Measurements from ENCODE around the gene TARBP2. TPM values are rescaled to one million over a fixed set of nuclear protein-coding genes. Genes with fewer than 3 reads are reported as not detected.

Gene TARBP2
- polyA plus RNA-seq, 3 donors = 54.5 to 62.3 (median 58.0) TPM

DNA sequence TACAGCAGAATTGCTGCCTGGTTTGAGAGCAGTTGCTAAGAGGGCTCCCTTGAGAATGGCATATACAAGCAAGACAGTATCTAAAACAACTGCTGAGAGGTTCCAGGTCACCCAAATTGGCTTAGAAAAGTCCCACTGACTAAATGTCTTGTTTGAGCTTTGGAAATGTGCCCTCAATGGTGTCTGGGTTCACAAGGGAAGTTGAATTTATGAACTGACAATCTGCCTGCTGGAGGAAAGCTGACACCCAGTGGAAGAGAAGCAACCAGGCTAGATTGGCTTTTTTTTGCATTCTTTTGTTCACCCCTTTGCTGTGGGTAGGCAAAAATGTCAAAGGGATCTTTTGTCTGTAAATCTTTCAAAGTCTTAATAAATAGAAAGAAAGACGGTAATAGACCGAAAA, 50.8 kb downstream of the TARBP2 start:
- no peak for DNase-seq

DNA sequence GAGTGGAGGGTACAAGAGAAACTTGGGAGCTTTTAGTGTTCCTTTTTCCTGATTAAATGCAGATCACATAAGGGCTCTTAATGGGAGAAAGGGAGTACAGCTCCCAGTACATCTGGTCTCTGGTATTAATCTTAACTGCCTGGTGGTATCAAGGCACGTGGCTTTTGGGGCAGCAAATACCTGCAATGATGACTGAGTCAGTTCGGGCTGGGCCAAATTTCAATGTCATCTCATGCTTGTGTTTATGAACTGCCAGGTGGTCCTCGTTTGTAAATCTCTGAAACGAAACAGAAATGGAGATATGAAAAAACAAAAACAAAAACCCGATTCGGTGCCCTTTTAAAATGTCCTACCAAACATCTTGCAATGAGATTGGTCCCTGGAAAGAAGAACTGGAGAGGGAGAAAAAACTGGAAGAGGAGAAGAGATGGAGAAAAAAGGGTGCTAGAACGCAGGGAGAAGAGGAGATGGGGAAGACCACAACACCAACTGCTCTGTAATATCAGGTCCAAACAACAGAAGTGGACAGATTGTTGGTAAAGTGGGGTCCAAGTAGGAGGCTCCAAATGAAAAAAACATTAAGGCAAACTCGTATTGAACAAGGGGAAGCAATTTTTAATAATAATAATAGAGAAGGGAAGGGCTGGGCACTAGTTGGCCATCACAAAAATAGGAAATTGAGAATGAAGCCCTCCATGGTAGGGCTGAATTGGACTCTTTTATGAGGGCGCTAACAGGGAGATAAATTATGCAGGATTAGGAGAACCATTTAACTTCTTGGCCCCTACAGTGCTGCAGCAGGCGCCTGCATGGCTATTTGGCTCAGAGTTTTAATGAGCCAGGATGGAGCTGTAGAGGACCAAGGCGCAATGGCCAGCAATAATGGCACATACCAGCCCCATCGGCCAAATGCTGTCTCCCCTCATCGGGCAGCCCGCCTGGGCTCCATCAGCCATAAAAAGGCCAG, 51.6 kb downstream of the TARBP2 start:
- DNase-seq = no peak

Other genes with a start within 250 kb of the TARBP2 start
- gene ESPL1, start 233.0 kb upstream of the TARBP2 start, polyA plus RNA-seq (ENCODE audit: insufficient read length in 3 of 3) = 10 to 100 TPM; 11.6 to 16.0 (median 14.3) TPM
- gene PFDN5, start 205.7 kb upstream of the TARBP2 start, polyA plus RNA-seq (ENCODE audit: insufficient read length in 3 of 3) = 100 to 1,000 TPM; 564 to 760 (median 671) TPM
- 10 to 100 TPM; 59.5 to 62.9 (median 62.2) TPM for gene MYG1, start 201.6 kb upstream of the TARBP2 start, polyA plus RNA-seq (ENCODE audit: insufficient read length in 3 of 3)
- 10 to 100 TPM; 85.1 to 93.6 (median 86.9) TPM for gene AAAS, start 179.7 kb upstream of the TARBP2 start, polyA plus RNA-seq (ENCODE audit: insufficient read length in 3 of 3)
- under 1 TPM in 2 of 3 donors, not detected in 1; 0.10 to 0.43 TPM for gene SP7, start 164.9 kb upstream of the TARBP2 start, polyA plus RNA-seq (ENCODE audit: insufficient read length in 3 of 3)
- gene SP1, start 121.1 kb upstream of the TARBP2 start, polyA plus RNA-seq (ENCODE audit: insufficient read length in 3 of 3) = 10 to 100 TPM; 69.3 to 90.7 (median 86.1) TPM
- gene AMHR2, start 77.4 kb upstream of the TARBP2 start, polyA plus RNA-seq (ENCODE audit: insufficient read length in 3 of 3) = under 1 TPM; 0.24 to 0.48 (median 0.27) TPM
- 100 to 1,000 TPM; 172 to 193 (median 185) TPM for gene PRR13, start 59.5 kb upstream of the TARBP2 start, polyA plus RNA-seq (ENCODE audit: insufficient read length in 3 of 3)
- 1,000 to 10,000 TPM; 1,070 to 1,171 (median 1,081) TPM for gene PCBP2, start 49.2 kb upstream of the TARBP2 start, polyA plus RNA-seq (ENCODE audit: insufficient read length in 3 of 3)
- 10 to 100 TPM; 22.9 to 40.1 (median 36.9) TPM for gene MAP3K12, start 1.8 kb upstream of the TARBP2 start, polyA plus RNA-seq (ENCODE audit: insufficient read length in 3 of 3)
- gene NPFF, start 6.2 kb downstream of the TARBP2 start, polyA plus RNA-seq (ENCODE audit: insufficient read length in 3 of 3) = 1 to 10 TPM in 1 of 3 donors, under 1 TPM in 2; 0.70 to 1.1 (median 0.93) TPM
- 10 to 100 TPM; 37.9 to 49.9 (median 47.4) TPM for gene ATF7, start 125.1 kb downstream of the TARBP2 start, polyA plus RNA-seq (ENCODE audit: insufficient read length in 3 of 3)
- 100 to 1,000 TPM; 595 to 667 (median 599) TPM for gene ATP5MC2, start 174.8 kb downstream of the TARBP2 start, polyA plus RNA-seq (ENCODE audit: insufficient read length in 3 of 3)
- 100 to 1,000 TPM; 121 to 142 (median 139) TPM for gene CALCOCO1, start 226.2 kb downstream of the TARBP2 start, polyA plus RNA-seq (ENCODE audit: insufficient read length in 3 of 3)

Measured in renal pelvis (tissue), 4 donors.